GM12878 (cell line): ENCODE results near the gene LTK.

Experiments
- EP300 ChIP-seq, 2 experiments: fragments of 150-350 bp in 1 of 2; IDR thresholded peaks; 2 replicates each; pipeline ENCODE4 v1.6.1; 2011 to 2012; ENCODE audit warnings: low read depth in 2 of 2, low read length in 2 of 2, borderline replicate concordance in 1 of 2, improper control_type of control experiment in 1 of 2, inconsistent platforms in 1 of 2; ENCODE audit not compliant: control insufficient read depth in 1 of 2
- PAX5 ChIP-seq: IDR thresholded peaks from 2 replicates; pipeline ENCODE4 v1.6.1; 2011; ENCODE audit warnings: low read depth, low read length, borderline replicate concordance
- RCOR1 ChIP-seq: conservative IDR thresholded peaks from 2 replicates; pipeline ENCODE4 v1.6.1; 2012; ENCODE audit warnings: low read depth, low read length, improper control_type of control experiment

DNA sequence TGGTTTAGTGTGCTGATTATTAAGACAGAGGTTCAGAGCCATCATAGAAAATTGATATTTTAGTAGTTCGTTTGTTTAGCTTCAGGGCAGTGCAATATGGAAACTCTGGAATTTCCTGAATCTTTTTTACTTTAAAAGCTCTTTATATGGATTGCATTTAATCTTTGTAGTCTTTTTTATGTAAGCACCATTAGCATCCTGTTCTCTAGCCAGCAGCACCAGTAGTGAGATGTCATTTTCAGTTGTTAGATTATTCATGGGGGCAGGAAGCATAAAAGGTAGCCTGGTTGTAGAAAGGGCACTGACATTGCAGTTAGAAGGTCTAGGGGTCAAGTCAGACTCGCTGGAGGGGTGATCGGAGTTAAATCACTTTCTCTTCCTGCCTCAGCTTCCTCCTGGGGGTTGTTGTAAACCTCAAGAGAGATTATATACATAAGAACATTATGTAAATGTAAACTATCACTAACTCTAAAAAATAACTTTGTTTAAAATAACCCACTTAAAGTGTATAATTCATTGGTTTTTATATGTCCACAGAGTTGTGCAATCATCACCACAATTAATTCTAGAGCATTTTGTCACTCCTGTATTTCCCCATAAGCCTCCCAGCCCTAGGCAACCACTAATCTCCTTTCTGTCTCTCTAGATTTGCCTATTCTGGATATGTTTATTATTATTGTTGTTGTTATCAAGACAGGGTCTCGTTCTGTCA is 51.4 kb downstream of the LTK start:
- TF ChIP-seq RCOR1: no peak
- TF ChIP-seq PAX5: no peak
- TF ChIP-seq EP300 (IDR thresholded peaks at IDR 0.05; ENCODE audit: borderline replicate concordance in 1 of 2, control insufficient read depth in 1 of 2, low read depth in 2 of 2, low read length in 2 of 2): no peak
